GM20000 (cell line): Measurements from ENCODE around the gene YTHDF1.

Source experiments
- DNase-seq: peaks from one replicate; pipeline ENCODE4 v3.0.0; 2012; ENCODE audit warnings: low spot score
- TF ChIP-seq, protein P1 (sequence below): IDR thresholded peaks from 2 replicates; pipeline ENCODE4 v1.5.1; 2012; ENCODE audit warnings: mild to moderate bottlenecking, control low read depth; ENCODE audit errors: extremely low read depth, missing control alignments

YTHDF1 gene

DNA sequence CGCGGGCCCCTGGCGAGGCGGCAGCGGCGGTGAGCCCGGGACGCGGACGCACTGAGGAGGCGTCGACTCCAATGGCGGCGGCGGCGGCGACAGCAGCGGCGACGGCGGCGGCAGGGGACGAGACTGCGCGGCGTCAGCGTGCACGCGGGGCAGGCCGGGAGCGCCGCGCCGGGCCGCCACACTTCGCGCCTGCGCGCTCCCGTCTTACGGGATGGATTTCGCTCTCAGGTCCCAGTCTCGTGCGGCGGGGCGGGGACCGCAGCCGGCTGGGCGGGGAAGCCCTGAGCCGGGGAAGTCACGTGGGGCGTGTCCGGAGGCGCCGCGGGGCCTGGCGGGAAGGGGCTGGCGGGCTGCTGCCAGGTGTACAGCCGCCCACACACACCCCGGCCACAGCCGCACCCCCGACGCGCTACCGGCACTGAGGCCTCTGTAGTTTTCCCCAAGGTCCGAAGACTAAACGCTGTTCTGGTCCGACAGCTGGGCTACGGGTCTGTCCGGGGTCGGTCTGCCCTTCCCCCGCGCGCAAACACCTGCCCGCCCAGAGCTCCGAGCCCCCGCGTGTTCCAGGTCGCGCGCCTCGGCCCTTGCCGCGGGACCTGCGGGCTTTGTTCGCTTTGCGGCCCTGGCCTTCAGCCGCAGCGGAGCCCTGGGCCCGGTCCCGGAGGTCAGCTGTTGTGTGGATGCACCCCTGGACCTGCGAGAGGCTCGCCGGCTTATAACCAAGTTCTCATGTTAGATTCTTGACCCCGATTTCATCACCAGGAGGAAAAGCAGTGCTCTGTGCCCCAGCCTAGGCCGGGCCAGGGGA lies at the start of gene YTHDF1:
Gene YTHDF1 (minus strand): TSS at position 91 of the 808 bp plus-strand sequence. CDS start 239 bp downstream, outside the sequence.
- DNase-seq, result peak; percentile 100
- TF ChIP-seq, protein P1, sequence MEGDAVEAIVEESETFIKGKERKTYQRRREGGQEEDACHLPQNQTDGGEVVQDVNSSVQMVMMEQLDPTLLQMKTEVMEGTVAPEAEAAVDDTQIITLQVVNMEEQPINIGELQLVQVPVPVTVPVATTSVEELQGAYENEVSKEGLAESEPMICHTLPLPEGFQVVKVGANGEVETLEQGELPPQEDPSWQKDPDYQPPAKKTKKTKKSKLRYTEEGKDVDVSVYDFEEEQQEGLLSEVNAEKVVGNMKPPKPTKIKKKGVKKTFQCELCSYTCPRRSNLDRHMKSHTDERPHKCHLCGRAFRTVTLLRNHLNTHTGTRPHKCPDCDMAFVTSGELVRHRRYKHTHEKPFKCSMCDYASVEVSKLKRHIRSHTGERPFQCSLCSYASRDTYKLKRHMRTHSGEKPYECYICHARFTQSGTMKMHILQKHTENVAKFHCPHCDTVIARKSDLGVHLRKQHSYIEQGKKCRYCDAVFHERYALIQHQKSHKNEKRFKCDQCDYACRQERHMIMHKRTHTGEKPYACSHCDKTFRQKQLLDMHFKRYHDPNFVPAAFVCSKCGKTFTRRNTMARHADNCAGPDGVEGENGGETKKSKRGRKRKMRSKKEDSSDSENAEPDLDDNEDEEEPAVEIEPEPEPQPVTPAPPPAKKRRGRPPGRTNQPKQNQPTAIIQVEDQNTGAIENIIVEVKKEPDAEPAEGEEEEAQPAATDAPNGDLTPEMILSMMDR, result no peak

DNA sequence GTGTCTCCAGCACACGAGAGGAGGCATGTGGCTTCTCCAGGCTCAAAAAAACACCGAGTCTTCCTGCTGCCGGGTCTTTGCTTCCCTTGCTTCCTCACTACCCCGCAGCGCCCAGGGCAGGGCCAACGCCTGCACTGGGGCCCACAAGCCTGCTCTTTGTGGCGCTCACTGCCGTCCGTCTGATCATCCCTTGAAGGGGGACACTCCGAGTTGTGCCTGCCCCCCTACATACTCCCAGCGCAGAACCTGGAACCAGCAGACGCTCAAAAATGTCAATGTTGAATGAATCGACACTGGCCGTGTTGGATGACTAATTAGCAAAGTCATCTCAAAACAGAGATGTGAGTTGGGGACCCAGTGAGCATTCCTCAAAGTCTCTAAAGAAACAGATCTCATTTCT lies 48.6 kb upstream of the YTHDF1 start:
- no peak for DNase-seq
- TF ChIP-seq, protein P1, result no peak

DNA sequence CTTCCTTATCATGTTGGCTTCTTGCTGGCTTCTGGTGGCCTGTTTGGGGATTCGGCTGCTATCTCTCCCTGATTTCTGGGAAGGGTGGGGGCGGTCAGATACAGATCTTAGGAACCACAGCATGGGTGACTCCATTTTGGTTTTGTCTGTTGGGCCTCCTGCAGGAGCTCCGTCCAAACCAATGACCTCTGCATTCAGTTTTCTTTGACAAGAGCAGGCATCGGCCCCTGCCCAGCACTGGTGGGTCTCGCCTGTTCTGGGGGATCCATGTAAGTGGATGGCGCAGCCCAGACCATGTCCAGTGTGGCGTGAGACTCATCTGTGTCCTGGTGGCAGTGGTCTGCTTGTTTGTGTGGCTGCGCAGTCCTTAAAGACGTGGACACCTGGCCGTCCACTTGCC lies 48.1 kb upstream of the YTHDF1 start:
- TF ChIP-seq, protein P1, result no peak
- DNase-seq, result no peak

DNA sequence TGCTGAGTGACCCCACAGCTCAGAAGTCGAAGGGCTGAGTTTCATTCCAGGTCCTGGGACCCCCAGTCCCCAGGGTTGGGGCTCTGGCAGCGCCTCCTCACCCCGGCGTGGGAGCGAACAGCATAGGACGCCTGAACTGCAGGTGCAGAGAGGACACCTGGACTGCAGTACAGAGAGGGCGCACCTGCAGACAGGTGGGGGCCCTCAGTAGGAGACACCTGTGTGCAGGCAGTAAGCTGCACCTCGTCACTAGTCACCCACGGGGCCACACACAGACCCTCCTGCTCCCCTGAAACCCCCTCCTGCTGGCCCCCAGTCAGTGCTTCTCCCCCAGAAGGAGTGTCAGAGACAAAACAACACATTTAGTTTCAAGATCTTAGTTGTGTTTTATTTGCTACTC lies 46.9 kb upstream of the YTHDF1 start:
- no peak for DNase-seq
- TF ChIP-seq, protein P1, result no peak

DNA sequence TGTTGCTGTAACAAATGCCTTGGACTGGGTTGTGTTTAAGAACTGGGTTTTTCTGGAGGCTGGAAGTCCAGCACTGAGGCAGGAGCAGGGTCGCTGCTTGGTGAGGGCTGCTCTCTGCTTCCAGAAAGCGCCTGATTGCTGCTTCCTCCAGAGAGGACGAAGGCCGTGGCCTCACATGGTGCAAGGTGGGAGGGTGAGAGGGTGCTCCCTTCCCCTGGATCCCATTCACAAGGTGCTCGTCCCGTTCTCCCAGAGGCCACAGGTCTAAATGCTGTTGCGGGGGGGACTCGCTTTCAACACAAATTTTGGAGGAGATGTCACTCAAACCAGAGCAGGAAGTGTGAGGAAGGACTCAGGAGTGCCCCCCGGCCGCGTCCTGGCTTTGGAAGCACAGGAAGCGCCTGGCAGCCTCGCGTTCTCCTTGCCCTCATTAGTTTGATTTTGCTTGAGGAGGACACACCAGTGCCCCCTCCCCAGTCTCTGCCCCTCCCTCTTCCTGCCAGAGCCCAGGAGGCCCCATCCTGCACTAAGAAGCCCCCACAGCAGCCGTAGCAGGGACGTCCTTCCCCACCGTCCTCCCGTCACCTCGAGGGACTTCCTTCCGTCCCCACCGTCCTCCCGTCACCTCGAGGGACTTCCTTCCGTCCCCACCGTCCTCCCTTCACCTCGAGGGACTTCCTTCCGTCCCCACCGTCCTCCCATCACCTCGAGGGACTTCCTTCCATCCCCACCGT lies 46.0 kb upstream of the YTHDF1 start:
- no peak for DNase-seq
- TF ChIP-seq, protein P1, result no peak

DNA sequence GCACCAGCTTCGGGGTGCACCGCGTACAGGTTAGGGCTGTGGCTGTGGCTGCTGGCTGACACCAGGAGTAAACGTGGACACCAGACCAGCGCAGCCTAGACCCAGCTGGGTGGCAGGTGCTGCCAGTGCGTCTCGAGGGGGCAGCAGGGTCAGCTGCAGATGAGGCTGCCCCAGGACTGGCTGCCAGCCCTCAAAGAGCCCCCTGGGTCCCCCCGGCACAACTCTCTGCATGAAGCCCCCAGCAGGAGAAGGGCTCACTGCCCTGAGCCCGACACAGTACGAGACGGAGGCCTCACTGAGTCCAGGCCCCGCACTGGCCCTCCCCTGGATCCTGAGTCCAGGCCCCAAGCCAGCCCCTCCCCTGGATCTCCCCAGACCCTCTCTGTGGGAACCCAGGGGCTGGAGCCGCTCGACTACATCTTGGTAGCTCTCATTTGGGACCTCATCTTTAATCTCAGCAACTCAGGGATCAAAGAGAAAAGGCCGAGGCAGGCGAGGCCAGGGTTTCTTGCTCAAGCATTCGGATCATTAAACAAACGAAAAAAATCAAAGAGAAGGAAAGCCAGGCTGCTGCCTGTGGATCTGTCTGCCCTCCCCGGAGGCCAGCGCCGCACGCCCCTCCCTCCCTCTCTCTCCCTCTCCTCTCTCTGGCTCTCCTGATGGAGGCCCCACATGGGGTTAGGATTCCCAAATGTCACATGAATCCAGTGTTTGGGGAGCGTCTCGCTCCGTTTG lies 45.3 kb upstream of the YTHDF1 start:
- no peak for DNase-seq
- TF ChIP-seq, protein P1, result no peak
